NCI-H82 treated with DMSO at 0.1 percent for 48 hours (cell line): Measurements from ENCODE around the gene POU5F1.

Experiments used
- DNase-seq: peaks from one replicate; lab custom pipeline; 2025; ENCODE audit not compliant: unreplicated experiment; lab: John Stamatoyannopoulos, UW

Gene POU5F1

DNA sequence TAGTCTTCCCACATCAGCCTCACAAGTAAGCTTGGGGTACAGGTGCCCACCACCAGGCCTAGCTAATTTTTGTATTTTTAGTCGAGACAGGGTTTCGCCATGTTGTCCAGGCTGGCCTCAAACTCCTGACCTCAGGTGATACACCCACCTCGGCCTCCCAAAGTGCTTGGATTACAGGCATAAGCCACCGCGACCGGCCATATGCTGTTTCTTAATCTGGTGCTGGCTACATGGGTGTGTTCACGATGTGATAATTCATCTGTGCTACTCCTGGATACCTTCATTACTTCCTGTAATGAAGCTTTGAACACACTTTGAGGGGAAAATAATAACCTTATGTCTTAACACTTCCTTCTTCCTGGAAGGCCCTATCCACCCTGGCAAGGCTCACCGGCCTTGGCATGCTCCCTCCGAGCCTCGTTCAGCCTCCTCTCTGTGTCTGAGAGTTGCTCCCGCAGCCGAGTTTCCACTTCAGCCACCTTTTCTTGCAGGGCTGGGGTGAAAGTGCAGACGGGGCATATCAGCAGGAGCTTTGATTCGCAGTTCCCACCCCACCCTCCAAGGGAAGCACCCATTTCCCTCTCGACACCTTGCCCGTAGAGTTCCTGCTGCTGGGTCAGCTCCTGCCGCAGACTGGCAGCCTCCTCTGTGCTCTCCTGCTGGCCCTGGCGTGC lies 26.0 kb downstream of the POU5F1 start:
- DNase-seq, result no peak

DNA sequence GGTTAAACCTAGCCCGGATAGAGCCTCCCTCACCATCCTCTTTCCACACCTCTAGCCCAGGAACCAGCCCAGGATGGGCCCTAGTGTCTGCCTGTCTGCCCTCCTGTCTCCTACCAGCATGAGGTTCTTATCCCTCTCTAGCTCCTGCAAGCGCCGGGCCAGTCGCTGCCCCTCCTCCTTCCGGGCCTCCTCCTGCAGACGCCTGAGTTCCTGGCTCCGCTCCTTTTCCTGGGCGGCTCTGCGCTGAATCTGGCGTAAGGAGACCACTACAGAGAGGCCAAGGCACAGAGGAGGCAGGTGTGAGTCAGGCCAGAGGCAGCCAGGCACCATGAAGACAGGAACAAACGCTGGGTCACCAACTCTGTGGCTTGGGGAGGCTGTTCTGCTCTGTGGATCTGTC lies 27.3 kb downstream of the POU5F1 start:
- DNase-seq, result no peak

DNA sequence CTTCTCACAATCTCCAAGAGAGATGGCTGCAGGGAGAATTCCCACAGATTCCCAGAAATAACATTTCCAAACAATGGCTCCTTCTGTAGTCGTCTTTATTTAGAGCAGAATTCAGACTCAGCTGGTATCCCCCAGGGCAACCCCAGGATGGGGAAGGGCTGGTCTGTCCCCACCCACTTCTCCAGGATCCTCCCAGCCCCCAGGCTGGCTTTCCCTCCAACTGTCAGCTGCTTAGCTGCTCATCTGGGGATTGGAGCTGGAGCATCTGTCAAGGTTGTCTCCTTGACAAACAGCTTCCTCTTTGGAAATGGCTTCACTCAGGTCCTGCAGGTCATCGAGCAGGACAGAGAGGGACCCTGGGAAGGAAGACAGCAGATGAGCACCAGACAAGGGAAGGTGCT lies 28.1 kb downstream of the POU5F1 start:
- DNase-seq, result peak; percentile 46

DNA sequence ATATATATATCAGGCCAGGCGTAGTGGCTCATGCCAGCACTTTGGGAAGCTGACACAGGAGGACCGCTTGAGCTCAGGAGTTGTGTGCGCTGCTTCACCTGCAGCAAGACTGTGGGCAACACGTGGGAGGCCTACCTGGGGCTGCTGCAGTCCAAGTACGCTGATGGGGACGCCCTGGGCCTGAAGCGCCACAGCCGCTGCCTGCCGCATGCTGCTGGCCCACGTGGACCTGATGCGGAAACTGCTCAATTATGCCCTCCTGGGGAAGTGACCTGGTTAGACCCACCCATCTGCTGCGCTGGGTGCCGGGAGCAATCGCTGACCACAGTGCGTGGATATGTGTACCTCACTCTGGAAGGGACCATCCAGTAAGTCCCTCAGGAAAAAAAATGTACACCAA lies 29.8 kb downstream of the POU5F1 start:
- DNase-seq, result no peak

DNA sequence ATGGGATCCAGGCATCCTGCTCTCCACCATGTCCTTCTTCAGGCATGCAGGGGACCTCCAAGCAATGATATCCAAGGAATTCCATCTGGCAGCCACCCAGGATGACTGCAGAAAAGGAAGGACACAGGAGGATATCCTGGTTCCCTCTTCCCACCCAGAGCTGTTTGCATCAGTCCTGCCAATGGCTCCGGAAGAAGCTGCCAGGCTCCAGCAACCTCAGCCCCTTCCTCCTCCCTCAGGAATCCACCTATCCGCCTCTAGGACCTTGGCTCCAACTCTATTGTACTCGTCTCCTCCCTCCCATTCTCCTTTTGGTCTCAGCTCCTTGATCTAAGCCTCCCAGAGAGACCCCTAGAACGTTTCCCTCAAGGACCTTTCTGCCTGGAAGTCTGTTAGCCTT lies 30.9 kb downstream of the POU5F1 start:
- DNase-seq, result no peak

DNA sequence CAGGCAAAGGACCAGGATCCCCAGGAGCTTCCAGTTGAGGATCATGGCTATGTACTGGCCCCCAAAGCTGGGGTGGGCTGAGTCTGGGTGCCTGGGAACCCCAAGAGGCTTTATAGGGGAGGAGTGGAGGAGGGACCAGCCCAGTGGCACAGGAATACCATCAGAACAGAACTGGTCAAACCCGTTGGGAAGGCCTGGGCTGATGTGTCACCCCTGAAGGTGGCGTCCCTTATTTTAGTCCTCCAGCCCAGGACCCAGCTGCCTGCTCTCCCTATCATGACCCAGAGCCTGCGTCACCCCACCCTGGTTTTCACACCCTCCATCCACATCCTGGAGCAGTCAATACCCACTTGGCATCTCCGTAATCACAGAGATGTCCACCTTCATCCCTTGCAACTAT lies 31.5 kb downstream of the POU5F1 start, which contains the start of gene PSORS1C2:
PSORS1C2 (minus strand) TSS at position 85 of the 400 bp plus-strand sequence; CDS start at position 45, 40 bp downstream.
- no peak for DNase-seq

DNA sequence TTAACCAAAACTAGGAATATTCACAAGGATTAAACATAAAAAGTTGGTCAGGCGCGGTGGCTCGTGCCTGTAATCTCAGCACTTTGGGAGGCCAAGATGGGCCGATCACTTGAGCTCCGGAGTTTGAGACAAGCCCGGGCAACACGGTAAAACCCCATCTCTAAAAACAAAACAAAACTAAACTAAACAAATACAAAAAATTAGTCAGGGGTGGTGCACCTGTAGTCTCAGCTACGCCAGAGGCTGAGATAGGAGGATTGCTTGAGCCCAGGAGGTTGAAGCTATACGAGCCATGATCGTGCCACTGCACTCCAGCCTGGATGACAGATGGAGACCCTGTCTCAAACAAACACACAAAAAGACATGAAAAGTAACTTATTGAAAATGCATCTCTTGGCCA lies 34.8 kb downstream of the POU5F1 start:
- no peak for DNase-seq

DNA sequence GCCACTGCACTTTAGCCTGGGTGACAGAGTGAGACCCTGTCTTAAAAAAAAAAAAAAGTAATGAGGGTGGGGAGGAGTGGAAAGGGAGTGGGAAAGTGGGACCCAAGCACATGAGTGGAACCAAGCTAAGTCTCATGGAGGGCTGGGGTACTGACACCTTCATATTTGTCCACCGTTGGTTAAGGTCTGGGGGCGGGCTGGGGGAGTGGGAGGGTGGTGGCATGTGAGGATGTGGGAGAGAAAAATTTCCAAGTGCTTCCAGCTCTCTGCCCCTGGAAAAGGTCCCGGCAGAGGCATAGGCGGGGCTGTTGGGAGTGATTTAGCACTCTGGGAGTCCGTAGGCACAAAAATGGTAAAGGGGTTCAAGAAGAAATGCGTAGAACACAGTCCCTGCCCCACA lies 37.7 kb downstream of the POU5F1 start:
- DNase-seq, result no peak

DNA sequence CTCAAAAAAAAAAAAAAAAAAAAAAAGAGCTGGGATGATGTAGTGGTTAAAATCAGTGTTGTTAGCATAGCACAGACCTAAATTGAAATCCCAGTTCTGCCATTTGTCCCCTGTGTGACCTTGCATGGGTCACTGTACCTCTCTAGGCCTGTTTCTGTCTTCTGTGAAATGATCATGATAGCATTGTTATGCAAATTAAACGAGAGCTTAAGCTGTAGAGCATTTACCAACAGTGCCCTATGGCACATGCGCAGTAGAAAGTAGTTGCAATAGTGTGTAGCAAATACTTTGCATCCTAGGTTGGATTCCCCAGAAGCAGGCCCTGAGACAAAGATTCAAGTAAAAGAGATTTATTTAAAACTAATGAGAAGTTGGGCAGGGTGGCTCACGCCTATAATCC lies 38.9 kb downstream of the POU5F1 start:
- no peak for DNase-seq

DNA sequence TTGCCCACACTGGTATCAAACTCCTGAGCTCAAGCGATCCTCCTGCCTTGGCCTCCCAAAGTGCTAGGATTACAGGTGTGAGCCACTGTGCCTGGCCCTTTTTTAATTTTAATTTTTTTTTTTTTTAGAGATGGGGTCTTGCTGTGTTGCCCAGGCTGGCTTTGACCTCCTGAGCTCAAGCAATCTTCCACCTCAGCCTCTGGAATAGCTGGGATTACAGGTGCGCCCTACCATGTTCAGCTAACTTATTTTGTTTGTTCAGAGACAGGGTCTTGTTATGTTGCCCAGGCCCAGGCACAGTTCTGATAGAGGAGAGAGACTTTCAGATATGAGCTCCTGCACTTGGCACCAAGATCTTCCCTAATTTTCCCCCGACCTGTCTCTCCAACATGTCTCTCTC lies 39.7 kb downstream of the POU5F1 start:
- no peak for DNase-seq

DNA sequence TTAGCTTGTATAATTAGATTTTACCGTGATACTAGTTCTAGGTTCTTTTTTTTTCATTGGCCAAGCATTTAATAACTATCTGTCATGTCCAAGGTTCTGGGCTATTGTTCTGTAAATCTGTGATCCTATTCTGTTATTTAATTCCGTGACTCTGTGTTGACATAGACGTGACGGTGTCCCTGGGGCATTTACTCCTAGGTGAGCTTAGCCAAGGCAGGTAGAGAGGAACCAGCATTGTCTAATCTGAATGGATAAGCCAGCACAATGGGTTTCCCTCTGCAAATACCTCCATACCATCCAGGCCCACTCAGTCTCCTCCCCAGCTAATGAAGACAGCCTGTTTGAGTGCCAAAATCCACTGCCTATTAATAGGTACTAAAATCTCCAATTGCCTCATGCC lies 41.4 kb downstream of the POU5F1 start:
- DNase-seq, result no peak

DNA sequence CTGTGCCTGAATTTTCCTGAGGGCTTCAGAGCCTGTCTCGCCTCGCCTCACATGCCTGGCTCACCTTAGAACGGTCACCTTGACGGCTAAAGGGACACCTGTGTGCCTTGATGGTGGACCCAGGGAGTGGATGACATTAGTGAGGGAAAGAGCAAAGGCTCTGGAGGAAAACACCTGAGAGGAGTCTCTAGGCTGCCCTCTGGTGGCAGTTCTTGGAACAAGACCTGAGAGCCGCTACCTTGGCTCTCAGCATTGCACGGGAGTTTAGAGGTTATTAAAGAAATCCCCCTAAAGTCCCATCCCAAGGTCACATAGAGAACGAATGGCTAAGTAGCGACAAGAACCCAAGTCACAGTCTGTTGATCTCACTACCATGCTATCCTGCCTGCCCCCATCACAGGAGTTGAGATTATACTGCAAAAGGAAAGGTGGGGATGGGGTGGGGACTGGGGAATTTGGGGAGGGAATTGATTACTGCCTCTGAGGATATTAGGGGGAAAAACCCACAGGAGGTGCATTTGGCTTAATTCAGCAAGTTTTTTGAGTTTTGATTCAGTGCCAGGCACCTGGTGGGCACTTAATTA lies 42.3 kb downstream of the POU5F1 start:
- DNase-seq, result no peak

DNA sequence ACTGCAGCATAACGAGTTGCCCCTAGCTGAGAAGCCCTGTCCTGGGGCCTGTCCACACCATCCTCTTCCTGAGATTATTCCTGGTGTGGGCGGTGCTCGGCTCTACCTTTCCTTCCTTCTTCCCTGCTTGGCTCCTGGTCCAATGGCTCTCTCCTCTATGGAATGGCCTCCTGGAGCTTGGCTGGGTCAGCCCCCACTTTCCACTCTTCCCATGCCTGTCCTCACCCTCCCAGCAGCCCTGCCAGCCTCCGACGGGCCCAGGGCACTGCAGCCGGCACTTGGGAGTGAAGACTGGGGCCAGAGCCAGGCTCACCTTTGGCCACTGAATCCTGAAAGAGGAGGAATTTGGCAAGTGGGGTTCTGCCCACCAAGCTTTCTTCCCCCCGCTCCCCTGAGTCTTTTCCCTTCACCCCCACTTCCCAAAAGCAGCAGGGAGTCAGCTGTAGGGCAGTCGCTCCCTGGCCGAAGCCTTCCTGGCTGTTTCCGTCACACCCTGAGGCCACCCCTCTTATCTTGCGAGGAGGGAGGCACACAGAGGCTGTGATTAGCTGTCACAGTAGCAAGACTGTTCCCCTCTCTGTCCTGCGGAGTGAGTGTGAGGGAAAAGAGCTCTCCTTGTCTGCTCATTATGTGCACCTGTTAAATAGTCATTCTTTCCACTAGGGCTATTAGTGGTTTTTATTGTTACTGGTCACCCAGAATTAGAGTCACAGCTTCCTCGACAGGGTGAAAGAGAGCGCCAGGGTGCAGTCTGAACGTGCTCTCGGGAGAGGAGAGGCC lies 43.9 kb downstream of the POU5F1 start:
- no peak for DNase-seq

DNA sequence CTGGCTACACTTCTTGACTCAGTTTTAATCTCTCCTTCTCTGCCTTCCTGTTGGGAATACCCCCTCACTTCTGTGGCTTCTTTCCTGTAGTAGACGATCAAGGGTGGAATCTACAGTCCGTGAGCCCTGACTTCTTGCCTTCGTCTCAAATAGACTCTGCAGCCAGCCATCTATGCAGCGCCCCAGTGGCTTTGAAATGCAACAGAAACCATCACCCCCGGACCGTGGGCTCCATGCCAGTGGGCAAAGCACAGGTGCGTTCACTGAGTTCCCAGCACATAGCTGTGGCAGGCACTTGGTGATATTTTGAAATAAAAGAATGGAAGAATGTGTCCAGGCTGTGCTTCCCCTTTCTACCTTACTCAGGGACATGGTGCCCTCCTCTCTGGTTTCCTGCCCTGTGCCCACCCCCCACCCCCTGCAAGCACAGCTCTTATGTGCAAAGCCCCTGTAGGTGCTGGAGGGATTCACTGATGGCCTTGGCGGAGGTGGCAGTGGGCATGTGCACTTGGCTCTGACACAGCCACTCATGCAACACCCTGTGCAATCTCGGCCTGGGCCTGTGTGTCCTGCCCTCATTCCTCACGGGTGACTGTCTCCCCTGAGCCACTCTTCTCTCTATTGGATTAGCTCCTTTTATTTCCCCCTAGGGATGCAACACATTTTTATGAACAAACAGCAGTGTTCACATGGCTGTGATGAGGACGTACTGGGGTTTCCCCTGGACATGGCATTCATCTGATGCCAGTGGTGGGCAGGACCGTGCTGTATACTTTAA lies 44.7 kb downstream of the POU5F1 start:
- DNase-seq, result no peak

DNA sequence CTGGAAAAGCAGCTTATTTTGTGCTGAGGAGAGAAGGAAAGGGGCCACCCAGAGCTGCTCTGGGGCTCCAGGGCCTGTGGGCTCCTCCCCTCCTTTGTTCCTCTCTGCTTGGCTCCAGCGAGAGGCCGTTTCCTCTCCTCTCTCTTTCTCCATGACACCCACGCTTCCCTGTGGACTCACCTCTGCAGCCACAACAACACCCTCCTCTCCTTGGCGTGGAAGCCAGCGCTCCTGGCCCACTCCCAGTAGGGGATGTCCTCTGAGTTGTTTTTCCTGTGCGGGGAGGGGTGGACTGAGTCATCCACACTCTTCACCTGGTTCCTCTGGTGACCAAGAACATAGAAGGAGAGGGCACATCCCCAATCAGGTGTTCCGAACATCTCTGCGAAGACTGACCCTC lies 45.3 kb downstream of the POU5F1 start:
- no peak for DNase-seq

DNA sequence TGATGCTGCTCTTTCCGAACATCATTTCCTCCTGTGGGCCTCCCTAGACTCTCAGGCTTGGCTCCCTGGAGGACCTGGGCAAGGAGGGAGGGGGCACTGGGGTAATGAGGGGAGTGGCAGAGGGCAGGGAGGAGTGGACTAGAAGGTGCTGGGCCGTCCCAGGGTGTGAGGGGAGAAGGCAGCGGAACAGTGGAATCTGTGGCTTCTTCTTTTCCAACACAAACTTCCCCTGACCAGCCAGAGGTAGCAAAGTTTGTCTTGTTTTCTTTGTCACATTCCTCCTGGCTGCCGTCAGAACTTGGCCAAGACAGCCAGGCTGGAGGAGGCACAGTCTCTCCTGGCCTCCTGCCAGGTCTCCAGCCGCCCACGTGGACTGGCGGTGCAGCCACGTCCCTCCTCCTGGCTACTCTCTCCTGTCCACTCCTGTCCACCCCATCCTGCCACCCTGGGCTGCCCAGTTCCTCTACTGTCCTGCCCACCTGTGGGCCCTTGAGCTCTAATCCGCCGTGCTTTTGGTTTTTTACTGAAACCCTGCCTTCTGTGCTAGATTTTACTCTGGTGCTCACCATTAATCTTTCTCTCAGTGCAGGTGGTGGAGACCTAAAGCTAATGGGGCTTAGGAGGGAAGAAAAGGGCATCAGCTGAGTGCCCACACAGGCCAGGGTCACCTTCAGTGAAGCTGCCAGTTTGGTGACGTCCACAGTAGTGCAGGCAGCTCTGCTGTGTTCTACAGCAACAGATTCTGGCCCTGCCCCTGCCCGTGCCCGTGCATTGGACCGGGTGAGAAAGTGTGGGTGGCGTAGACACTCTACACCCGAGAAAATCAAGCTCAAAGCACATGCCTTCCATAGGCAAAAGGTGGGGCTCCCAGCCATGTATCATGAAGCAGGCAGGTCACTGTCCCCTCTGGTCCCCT lies 47.4 kb downstream of the POU5F1 start:
- no peak for DNase-seq

DNA sequence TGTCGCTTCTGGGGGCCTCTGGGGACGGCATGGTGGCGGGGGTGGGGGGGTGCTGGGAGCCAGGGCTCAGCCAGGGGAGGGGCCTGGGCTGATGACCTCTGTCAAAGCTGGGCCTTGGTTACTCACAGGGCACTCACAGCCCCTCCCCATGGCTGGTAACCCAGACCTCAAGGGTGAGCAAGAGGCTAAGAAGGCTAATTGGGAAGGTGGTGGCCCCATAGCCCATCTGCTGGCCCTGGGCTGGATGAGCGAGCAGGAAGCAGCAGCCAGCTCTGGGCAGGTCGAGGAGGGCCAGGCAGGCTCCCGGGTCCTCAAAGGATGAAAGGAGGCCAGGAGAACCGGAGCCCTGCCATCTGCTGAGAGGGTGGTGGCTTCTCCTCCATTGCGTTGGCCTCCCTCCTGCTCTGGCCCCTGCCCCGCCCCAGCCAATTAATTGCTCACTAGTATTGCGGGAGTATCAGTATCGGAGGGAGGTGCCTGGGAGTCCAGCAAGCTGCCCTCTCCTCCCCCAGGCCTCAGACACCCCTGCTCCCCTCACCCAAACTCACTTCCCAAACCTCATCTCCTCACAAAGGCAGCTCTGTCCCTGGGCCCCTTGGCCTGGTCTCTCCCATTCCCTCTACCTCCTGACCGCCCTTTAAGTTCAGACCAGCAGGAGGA lies 49.2 kb downstream of the POU5F1 start:
- no peak for DNase-seq

DNA sequence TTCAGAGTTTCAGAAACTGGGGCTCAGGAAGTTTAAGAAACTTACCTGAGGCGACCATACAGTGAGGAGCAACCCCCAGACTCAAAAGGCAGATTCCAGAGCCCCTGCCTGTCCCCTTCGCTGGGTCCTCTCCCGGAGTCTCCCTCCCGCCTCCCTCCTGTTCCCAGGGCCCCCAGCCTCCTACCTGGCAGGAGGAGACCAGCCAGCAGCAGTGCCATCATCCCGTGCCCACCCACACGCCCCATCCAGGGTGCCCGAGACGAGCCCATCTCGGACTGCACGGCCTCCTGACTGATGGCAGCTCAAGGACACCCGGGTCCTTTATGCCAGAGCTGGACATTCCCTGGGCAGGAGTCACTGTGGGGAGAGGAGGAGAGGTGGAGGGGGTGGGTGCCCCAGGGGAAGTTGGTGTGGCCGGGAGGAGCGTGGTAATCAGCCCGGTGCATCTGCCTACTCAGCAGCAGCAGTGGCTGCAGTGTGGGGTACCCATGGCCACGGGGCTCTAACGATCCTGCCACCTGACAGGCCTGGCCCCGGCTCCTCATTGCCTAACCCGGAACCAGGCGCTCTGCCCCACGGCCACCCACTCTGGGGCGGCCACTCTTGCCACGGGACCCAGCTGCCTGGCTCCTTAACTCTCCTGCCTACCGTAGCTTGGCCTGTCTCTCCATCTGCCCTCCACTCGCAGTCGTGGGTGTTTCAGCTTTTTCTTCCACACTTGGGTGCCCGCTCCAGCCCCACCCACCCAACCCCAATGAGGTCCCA lies 50.1 kb downstream of the POU5F1 start, which contains the start of gene CDSN:
CDSN (minus strand) TSS at position 296 of the 765 bp plus-strand sequence; CDS start at position 269, 27 bp downstream.
- DNase-seq, result no peak

DNA sequence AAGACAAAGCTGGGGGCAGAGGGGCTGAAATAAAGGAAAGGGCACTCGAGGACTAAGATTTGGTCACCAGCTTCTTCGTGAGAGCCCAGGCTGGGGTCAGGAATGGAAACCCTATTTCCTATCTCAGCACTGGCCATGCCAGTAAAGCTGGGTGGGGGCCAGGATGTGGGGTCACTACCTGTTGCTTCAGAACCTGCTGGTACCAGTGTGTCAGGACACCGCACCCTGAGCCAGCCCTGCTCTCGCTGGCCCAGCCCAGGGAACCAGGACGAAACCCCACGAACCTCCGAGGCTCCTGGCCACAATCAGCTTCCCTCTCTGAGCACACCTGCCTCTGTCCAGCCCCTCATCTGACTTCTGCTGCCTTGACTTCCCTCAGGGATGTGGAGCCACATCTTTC lies 52.3 kb downstream of the POU5F1 start:
- DNase-seq, result no peak
